NCI-H345 treated with DMSO at 0.1 percent for 48 hours (cell line): Measurements from ENCODE around the gene CNIH1.

Source experiments
- DNase-seq: peaks from one replicate; lab custom pipeline; 2025; ENCODE audit not compliant: unreplicated experiment; lab: John Stamatoyannopoulos, UW

Gene CNIH1

DNA sequence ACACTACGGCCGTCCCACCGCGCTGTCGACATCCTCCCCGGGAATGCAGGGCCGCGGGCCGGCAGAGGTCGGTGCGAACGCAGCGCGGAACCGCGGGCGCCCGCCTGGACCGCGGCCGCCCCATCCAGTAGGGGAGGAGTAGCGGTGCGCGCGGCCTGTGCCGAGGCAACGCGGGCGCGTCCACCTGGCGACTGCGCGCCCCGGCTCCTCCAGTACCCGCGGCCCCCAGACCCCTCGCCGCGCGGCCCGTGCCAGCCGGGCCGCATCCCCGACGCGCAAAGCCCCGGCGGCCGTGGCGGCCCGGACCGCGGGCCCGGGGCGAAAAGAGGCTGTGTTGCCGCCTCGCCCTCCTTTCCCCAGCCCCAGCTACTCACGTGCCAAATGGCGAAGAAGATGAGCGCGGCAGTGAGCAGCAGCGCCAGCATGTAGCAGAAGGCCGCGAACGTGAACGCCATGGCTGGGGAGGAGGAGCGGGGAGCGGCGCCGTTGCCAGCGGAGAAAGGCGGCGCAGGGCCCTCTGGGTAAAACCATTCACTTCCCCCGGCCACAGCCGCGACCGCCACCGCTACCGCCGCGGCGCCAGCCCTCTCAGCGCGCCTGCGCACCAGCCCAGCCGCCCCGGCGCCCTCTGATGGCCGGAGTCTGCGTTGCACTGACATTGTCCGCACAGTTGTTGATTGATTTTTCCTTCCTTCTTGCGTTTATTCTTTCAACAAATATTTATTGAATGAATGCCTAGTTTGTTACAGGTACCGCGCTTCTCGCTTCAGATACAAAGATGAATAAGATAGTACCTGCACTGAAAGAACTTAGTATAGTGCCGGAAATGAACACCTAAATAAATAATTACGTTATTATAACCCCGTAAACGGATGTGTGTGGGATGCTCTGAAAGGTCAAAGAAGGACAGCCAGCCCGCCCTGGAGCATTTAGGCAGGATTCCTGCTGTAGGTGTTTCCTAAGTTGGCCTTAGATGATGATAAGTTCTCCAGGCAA, at the start of gene CNIH1:
Gene CNIH1 (minus strand): TSS at position 502 of the 996 bp plus-strand sequence. CDS start 47 bp downstream, at position 455.
- peak; percentile 79 for DNase-seq

DNA sequence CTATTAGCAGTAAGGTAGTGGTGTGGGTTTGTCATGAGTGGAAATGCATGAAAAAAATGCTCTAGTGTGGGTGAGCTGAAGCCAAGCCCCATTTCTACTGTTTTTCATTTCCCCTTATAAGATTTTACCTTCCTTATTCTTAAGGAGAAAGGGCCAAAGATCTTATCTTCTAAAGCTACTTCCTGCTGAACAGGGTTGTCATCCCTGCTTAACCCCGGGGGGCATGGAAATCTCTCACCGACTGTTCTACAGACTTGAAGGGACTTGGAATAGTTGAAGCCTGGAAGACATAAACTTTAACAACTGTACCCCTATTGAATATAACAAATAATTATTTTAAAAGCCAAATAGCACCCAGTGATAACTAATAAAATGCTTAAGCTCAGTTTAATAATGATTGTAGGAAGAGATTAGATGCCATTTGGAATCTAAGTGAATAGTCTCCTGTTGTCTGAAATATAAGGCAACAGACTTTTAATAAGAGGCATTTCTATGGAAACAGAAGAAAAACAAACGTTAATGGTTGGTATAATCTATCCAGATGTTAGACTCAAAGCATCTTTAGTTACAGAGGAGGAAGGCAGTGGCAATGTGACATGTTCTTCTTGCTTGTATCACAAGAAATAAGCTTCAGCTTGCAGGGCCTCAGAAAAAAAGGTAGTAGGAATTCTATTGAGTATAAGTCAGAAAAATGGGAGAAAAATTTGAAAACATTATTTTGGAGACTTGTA, 49.4 kb upstream of the CNIH1 start:
- no peak for DNase-seq

DNA sequence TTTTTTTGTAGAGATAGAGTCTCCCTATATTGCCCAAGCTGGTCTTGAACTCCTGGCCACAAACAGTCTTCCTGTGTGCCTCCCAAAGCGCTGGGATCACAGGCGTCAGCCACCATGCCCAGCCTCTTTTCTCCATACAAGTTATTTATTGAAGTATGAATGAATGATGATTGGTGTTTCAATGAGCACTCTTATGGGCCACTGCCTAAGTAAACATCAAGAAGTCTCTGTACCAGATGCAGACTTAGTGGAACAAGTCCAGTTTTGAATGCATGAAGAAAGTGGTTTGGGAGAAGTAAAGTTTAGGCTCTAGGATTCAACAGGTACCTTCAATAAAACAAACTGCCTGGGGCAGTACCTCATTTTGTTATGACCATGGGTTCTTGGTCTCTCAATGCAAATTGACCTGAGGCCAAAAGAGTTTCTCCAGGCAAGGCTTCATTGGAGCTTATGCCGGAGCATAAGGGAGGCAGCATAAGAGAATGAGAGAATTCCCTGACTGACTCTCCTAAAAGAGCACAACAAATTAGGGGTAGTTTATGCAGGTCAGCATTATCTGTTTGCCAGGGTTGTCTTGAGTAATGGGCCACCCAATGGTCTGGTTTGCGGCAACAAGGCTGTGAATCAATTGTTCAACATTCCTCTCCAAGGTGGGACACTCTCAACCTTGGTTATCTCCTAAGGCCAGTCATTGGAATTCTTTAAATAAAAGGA, 48.7 kb upstream of the CNIH1 start:
- no peak for DNase-seq

DNA sequence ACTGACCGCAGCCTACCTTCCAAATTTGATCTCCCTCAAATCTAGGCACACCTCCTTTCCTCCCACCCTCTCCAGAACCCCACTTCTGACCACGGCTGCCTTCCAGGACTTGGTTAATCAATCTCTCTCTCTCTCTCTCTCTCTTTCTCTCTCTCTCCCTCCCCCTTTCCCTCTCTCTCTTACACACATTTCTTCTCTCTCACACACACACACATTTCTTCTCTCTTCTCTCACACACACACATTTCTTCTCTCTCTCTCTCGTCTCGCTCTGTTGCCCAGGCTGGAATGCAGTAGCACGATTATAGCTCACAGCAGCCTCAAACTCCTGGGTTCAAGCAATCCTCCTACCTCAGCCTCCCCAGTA, 48.1 kb upstream of the CNIH1 start:
- no peak for DNase-seq

DNA sequence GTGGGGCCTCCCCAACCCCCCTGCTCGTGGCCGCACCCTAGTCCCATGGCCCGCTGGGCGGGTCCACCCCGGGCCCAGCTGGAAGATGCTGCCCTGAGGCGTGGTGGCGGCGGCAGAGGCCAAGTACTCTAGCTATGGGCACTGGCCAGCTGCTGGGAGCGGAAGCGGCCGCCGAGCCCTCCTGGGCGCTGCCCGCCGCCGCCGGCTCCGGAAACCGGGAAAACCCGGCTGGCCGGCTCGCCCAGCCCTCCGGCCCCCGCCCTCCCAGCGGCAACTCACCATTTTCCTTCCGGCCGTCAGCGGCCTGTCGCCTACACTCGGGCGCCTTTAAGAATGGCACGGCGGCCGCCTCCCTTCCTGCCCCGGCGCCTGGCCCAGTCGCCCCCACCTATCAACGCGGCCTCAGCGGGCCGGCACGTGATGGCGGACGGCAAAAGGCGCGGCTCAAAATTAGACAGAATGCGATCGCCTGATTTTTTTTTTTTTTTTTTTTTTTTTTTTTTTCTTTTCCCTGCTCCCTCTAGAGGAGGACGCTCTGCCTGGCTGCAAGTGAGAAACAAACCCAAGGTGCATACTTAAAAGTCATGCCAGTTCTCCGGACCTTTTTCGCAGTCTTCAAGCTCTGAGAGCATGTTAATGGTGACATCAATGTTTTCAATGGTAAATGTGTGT, 47.6 kb upstream of the CNIH1 start, which contains the start of gene GMFB:
Gene GMFB (minus strand): TSS at position 335 of the 672 bp plus-strand sequence. CDS start 53 bp downstream, at position 282.
- DNase-seq = peak; percentile 63

DNA sequence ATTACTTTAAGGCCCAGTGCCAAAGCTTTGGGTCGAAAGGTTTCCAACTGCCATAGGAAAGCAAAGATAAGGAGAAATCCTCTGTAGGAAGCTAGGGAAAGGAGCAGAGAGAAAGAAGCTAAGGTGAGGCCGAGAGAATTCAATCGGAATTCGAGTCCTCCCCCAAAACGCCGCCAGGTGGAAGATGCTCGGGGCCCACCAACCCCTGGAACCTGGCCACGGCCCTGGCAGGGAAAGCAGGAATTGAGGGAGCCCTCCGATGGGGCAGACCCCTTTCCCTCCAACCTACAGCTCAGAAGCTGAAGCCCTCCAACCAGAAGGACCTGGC, 47.1 kb upstream of the CNIH1 start:
- DNase-seq = no peak

DNA sequence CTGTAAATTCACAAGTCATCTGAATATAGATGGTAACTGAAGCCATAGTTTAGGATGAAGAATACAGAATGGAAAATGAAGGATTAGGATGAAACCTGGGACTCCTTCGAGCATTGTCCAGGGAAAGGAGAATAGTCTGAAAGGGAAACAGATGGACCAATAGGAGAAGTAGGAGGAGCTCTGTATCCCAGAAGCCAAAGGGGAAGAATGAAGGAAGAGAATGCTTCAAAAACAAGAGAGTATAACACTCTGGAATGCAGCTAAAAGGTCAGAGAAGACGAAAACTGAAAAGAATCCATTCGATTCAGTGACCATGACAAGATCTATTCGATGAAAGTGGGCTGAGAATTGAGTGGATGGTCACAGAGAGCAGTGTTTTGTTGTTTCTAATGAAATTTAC, 46.6 kb upstream of the CNIH1 start:
- no peak for DNase-seq

DNA sequence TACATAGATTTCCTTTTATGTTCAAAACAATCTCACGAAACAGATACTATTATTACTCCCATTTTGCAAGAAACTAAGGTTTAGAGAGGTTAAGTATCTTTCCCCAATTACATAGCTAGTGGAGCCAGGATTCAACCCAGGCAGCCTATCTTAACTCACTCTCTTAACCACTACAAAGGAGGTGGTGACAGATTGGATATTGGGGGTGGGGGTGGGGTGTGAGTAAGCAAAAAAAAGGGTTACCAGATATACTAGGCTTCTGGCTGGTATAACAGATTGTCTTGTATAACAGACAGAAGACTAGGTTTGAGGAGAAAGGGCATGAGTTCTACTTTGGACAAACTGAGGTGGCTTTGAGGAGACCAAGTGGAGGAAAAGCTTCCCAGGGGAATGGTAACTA, 45.5 kb upstream of the CNIH1 start:
- DNase-seq = no peak

DNA sequence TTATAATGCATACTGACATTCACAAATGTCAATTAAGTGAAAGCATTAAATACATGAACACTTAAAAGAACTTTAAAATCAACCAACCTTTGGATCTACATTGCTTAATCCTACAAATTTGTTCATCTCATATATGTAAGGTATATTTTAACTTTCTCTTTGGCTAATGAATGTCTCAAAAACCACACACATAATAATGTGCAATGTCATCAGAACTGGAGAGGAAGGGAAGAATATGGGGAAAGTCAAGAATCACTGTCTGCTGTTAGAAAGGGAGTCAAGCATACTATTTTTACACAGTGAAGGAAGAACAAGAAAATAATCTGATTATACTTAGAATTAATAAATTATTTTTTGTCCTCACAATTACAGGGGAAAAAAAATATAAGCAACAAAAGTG, 42.7 kb upstream of the CNIH1 start:
- no peak for DNase-seq

DNA sequence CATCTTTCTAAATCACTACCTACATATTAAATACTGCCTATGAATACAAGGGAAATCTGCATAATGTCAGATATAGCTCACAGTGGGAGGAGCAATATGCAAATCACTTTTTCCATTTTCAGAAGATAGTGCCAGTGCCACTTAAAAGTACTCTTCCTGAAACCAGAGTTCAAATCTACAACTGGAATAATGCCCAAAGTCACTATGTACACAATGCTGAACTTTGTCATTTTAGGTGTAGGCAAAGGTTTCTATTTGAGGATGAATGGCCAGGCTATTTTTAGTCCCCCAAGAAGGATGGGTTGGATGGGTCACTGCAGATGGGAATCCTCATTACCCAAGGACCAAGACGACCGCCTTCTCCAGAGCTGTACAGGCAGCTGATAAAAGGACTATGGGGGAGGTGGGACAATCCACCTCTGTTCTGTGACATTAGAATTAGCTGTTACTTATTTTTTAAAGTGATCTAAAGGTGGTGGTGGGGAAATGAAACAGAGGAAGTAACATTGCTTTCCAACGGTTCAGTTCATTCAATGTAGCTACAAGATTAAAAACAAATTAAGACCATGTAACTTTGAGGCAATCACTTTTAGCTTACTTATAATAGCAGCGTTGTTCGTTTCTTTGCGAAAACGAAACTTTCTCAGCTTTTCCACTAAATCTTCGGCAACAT, 42.0 kb upstream of the CNIH1 start:
- no peak for DNase-seq

DNA sequence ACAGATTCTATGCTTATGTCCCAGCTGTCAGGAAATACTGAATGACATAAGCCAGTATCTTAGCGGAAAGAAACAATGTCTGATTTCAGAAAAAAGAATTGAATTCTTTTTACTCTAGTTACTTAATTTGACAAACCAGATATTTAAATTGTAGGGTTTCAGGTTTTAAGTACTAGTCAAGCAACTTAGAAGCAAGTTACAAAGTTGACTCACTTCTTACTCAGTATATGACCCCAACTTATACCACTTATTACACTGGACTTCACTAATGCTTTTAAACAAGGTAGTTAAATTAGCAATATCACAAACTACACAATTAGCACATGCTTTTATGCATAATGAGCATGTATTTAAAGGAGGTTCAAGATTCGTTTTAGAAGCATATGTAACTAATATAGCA, 40.5 kb upstream of the CNIH1 start:
- no peak for DNase-seq

DNA sequence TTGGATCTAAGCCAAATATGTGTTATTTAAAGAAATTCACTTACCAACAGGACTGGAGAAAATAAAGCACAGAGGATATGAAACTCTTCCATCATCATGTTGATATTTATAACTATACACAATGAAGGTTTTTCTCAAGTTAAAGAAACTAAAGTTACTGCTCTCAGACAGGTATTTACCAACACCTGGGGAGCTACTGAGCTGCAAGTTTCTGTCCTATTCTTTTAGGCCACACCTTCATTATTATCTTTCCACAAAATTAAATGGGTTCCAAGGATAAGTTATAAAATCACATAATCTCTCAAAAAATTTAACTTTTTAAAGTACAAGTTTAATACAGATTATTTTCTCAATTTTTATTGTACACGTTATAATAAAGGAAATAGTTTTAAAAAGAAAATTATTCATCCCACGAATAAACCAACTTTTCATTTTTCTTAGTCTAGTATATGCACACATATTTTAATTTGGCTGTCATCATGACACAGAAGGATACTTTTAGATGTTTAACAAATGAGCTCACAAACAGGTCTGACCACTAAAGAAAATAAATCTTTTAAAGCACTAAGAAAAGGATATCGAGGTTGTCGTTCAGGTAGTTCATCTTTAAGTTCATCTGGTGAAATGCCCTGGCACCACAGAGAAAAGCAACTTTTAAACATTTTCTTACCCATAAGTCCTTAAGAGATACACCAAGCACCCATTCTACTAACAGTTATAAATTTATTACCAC, 39.8 kb upstream of the CNIH1 start:
- no peak for DNase-seq

DNA sequence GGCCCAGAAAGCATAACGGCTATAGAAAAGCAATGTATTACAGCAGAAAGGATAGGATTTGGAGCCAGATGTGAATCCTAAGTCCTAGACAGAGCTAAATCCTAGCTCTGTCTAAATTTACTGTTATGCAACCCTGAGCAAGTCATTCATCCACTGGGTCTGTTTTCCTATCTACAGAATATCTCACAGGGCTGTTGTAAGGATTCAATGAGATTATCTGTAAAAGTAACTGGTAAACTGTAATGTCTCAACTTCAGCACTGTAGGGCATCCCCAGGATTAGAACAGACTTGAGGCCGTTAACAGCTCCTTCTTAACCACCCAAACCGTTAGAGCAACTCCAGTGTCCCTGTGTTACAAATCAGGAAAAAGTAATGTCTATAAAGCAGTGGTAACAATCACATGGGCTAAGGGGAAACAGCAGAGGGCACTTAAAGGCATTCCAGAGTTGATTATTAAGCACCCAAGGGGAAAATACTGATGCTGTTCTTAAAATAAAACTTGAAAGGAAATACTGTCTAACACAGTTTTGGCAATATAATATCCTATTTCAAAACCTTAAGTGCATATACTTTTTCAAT, 37.6 kb upstream of the CNIH1 start:
- no peak for DNase-seq

DNA sequence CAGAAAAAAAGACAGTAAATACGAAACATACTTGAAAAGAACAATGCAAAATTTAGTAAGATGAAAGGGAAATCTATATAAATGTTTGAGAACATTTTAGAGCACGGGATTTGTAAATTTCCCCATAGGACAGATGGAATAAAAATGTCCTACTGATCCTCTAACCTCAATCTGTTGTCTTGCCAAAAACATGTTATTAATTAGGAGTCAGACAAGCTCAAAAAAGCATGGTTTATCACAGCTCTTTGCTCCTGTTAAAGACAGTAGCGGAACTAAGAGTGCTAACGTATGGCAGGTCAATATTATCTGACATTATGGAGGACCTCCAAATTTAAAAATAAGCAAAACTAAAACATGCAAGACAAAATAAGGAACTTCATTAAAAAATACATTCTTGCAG, 34.7 kb upstream of the CNIH1 start:
- DNase-seq = no peak

DNA sequence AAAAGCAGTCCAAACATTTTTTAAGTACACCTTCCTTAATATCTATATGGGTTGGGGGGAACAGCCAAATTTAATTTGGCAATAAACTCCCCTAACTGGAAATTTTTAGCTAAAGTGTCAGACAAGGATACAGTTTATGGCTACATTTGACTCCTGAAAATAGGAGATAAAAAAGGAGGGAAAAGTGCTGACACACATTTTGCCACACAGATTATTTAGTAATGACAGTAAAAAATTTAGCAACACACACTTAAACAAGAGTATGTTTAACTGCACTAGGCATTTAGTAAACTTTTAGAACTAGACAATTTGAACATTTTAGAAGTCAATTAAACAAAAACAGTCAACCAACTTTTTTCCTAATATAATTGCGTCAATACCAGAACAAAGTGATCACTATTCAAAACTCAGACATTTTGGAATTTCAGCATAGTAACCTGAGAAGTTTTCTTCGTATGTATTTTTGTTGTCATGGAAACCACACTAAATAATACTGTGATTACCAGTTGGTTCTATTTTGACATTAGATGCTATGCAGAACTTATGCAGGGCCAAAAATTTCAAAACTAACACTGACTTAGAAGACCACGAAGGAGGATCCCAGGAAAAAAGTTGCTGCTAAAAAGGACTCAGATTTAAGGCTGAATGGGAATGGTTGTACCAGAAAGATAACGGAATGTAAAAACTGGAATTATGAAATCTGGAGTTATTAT, 34.2 kb upstream of the CNIH1 start:
- DNase-seq = no peak

DNA sequence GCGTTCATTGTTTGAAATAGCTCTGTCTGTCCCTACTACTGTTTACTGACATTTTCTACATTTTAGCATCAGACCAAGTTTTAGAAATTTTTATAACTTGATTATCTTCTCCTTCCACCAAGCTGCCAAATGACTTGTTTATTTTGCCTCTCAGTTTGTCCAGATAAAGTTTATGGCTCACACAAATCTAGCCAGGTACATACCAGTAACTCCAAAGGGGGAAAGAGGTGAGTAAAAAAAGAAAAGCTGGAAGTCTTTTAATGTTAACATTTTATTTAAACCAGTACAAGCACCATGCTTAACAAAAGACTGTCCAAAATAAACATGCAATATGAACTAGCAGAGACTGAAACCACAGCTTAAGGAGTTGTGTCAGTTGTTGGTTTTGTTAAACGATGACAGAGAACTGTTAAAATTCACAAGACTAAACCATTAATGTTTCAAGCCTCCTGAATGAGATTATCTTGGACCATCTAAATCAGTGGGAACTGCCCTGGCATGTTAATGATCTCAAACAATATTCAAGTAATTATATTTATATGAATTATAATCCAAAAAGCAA, 33.1 kb upstream of the CNIH1 start:
- DNase-seq = no peak

DNA sequence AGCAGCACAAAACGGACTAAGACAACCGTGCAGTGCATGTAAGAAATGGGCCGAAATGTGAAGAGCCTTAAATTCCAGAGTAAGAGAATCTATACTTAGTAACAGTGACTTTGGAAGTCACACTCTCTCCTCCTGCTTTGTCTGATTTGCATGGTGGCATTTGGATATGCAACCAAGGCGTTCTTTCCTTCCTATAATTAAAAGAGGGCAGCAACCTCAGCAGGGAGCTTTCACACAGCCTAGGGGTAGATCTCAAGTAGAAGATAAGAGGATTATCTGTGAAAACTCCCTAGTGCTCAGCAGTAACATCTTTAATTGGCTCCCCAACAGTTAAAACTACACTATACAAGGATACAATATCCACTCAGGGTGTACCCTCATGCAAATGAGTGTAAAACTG, 31.1 kb upstream of the CNIH1 start:
- DNase-seq = no peak

DNA sequence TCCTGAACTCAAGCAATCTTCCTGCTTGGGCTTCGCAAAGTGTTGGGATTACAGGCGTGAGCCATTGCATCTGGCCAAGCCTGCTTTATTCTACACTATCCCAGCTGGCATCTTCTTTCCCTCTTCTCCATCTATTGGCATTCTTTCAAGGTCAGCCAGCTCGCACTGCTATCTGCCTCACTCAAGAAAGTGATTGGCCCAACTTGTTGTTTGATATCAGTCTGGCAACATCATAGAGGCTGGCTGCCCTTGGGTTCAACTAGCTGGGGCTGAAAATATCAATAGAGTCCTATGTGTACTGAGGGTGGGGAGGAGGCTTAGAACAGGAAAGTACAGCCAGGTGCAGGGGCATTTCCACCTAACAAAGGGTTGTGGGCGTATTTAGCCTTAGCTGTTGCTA, 30.5 kb upstream of the CNIH1 start:
- DNase-seq = no peak

DNA sequence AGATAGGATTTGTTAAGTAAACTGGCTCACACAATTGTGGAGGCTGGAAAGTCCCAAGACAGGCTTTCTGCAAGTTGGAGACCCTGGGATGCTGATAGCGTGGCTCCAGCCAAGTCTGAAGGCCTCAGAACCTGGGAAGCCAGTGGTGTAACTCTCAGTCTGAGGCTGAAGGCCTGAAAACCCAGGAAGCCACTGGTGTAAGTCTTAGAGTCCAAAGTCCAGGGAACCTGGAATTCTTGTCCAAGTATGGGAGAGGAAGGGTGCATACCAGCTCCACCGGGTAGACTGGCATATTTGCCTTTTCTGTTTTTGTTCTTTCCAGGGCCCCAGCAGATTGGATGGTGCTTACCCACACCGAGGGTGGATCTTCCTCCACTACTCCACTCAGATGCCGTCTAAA, 29.5 kb upstream of the CNIH1 start:
- DNase-seq = no peak
